ENCODE measurements around the gene OLFML2A.
"Not testable (repeated sequence)": the region's sequence is repeated elsewhere in the genome, so short reads cannot be mapped to it uniquely, and the experiment has no call there.

The OLFML2A gene

GRCh38 chr9:124761710-124762109 is 15.2 kb upstream of the OLFML2A start:
- no peak for DNase-seq

DNA sequence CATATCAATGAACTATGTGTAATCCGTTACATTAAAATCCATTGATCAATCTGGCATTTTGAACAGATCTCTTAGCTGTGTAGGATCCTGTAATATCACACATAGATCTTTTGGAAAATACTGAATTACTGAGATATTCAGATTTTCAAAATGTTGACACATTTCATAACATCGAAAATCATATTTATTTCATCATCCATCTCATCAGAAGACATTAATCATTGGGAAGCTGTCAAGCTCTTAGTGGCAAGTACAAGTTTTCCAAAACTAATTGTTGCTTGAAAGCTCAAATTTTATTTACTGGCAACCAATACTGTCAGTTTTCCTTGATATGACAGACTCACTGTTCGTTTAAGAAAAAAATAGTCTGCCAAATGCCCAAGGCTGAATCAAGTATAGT is 14.3 kb upstream of the OLFML2A start:
- DNase-seq: no peak

DNA sequence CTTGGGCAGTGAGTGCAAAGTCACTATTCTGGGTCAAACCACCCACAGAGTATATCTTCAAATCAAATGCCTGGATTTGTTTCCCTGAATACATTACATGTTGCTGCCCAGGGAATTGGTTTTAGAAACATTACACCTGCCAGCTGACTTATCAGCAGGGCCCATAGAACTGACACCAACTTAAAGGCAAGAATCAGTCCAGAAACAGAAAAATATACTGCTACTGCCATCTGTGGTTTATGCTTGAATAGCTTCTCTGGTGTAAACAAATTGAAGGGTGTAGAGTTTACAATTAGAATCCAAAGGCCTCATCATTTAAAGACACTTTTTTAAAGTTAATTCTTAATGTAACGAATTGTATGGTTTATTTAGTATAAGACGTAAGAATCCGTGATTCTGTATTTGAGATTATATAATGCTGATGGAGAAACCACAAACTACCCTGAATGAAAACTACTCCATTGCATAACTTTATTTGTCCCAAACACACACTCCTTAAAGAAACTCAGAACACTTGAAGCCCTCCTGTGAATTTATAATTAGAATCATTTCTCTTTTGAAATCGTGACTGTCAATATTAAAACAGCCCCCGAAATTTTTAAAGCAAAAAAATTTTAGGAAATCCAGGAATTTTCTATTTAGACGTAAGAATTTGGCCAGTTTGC is 12.0 kb upstream of the OLFML2A start:
- peak; percentile 32 to 44 for DNase-seq

- no peak for DNase-seq
These were observed 11.5 kb upstream of the OLFML2A start for GRCh38 chr9:124765439-124765835.

- no peak for DNase-seq
These were observed 10.6 kb upstream of the OLFML2A start for GRCh38 chr9:124766326-124766725.

DNA sequence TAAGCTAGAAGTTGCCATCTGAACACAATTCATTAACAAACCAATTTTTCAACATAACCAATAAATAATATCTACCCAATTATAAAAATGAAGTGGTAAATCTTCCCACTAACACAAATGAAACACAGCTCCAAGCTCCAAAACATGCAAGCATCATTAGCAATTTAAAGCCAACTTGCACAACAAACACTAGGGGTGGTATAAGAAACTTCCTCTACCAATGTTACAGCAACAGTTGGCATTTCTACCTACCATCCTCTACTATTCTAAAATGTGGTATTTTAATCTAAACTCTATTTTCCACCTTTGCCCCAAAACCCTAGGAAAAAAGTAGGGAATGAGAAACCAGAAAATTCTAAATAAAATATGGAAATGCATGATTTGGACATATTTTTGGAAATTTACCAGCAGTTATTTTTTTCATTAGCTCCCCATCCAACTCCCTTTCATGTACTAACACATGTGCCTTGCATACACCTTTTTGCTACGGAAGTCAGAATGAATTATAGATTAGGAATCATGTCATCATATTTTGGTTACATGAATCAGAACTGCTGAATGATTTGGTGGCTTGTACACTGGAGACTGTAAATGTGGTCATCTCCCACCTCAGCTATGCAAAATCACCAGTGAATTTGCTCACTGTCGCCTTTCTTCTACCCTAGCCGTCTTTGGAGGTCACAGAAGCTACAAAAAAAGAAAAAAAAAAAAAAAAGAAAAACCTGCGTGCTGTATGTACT is 9.9 kb upstream of the OLFML2A start:
- no peak for DNase-seq

- no peak for DNase-seq
These were observed 9.1 kb upstream of the OLFML2A start for GRCh38 chr9:124767821-124768220.

DNA sequence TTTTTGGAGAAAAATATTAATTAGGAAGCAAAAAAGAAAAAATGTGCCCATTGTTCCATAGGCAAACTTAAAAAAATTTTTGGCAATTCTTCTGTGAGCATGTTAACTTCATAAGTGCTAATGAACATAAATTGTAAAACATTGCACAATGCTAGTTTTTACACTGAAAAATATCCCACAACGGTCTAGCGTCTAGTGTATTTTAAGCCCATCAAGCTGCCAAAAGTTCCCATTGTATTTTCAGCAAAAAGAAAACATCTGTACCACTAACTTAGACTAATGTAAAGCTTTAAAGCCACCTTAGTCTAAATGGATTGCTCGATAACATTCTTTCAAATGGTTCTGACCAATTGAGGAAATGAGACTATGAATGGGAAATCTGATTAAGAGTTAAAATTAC is 8.6 kb upstream of the OLFML2A start:
- DNase-seq: no peak

DNA sequence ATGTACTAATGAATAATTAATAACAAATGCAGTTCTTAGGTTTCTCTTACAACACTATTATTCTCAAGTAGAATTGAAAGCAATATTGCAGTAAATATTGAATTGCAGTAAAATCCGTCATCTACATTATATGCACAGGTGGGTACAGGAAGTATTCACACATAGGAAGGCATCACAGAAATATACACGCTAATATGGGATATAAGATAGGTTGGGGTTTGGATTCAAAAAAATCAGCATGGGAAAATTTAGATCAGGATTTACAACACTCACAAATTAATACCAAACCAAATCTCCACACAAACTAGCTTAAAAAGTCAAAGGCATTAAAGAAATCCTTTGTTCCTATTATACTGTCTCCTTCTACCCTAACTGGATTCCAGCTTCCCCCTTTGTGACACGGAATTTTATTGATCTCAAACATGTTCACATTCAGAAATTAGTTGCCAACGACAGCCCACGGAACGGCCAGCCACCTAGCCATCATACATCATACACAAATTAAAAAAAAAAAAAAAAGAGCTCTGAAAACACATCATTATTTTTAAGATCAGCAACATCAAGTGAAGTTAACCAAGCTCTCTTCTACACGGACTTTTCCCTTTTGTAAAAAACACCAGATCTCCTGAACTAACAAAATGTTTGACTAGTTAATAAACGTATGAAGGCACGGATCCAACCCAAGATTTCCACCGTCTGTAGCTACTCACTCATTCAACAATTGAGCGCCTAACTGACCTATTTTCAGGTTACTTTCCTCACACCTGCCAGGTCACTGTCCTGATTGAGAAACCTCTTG is 8.0 kb upstream of the OLFML2A start:
- no peak for DNase-seq

GRCh38 chr9:124769549-124770358 is 7.2 kb upstream of the OLFML2A start:
- peak; percentile 42 to 76 for DNase-seq

- DNase-seq: peak in 1 of 2 experiments; percentile 64
These were observed 6.4 kb upstream of the OLFML2A start for GRCh38 chr9:124770359-124771020.

- DNase-seq: peak; percentile 92 to 96
These were observed 5.7 kb upstream of the OLFML2A start, which contains the start of gene NR6A1 for GRCh38 chr9:124771021-124771866. Gene NR6A1, minus strand, starts transcription at chr9:124771311.

- peak; percentile 41 to 79 for DNase-seq
These were observed 4.9 kb upstream of the OLFML2A start for GRCh38 chr9:124771867-124772679.

GRCh38 chr9:124772877-124773276 is 4.1 kb upstream of the OLFML2A start:
- not testable (repeated sequence) for DNase-seq

DNA sequence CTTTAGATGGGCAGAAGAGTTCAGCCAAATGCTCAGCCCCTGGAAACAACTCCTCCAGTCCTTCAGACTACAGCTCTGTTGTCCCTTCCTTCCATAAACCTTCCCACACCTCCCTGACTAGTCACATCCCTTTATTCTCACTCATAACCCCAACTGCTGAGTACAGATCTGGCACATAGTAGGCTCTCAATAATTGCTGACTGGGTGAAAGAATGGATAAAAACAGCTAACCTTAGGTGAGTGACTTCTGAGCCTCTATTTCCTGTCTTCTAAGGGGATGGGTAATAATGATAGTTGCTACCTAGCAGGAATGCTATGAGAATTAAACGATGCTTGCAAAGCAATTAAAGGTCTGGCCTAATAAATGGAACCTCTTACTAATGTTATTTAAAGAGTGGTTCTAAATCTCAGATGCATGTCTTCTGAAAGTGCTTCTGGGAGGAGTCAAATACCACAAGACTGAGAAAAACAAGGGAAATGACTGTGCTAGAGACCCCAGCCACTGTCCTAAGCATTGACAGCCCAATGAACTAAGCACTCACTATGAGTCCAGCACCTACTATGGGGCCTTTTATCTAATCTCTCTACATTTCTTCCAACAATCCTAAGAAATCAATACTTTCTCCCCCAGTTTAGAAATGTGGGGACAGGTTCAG is 3.3 kb upstream of the OLFML2A start:
- no peak for DNase-seq

- DNase-seq: peak; percentile 51 to 73
These were observed 2.6 kb upstream of the OLFML2A start for GRCh38 chr9:124774129-124774978.

GRCh38 chr9:124776618-124776953 is 347 bp upstream of the OLFML2A start:
- peak in 1 of 2 experiments; percentile 30 for DNase-seq

DNA sequence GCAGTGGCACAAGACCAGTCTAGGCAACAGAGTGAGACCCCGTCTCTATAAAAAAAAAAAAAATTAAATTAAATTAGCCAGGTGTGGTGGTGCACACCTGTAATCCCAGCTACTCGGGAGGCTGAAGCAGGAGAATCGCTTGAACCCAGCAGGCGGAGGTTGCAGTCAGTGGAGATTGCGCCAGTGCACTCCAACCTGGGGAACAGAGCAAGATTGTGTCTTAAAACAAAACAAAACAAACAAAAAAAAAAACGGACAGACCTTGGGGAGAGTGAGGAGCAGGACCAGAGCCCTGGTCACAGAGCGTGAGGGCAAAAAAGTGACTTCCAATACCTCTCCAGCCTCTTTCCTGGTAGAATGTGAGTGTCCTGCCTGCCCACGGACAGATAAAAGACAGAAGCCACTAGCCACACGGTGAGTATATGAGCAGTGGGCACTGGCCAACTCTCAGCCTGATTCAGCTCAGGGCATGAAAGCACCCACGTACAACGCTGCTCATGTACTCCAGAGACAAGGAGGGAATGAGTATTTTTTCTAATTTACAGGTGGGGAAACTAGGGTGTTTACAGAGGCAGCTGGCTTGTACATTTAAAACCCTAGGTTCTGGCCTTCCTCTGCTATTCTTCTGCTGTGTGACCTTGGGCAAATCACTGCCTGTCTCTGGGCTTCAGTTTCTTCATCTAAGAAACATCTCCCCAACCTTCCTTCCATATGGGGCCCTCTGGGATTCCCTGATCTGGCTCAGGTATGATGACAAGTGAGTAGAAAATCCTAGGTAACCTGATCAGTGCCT is 1.8 kb downstream of the OLFML2A start:
- DNase-seq: no peak

Data from NCI-H526 (cell line).